DND-41 (cell line): ENCODE results near the gene ZBP1.

Source experiments
- EZH2 ChIP-seq: IDR thresholded peaks from 3 replicates; pipeline ENCODE4 v1.6.1; 2012; ENCODE audit warnings: borderline replicate concordance, low read depth, mild to moderate bottlenecking, moderate library complexity, low read length, inconsistent platforms; ENCODE audit not compliant: severe bottlenecking
- TF ChIP-seq, protein P1 (sequence below): IDR thresholded peaks from 2 replicates; pipeline ENCODE4 v1.5.1; 2012; ENCODE audit warnings: borderline replicate concordance, low read length, moderate library complexity, mild to moderate bottlenecking; ENCODE audit not compliant: poor library complexity, severe bottlenecking; ENCODE audit errors: extremely low read depth

DNA sequence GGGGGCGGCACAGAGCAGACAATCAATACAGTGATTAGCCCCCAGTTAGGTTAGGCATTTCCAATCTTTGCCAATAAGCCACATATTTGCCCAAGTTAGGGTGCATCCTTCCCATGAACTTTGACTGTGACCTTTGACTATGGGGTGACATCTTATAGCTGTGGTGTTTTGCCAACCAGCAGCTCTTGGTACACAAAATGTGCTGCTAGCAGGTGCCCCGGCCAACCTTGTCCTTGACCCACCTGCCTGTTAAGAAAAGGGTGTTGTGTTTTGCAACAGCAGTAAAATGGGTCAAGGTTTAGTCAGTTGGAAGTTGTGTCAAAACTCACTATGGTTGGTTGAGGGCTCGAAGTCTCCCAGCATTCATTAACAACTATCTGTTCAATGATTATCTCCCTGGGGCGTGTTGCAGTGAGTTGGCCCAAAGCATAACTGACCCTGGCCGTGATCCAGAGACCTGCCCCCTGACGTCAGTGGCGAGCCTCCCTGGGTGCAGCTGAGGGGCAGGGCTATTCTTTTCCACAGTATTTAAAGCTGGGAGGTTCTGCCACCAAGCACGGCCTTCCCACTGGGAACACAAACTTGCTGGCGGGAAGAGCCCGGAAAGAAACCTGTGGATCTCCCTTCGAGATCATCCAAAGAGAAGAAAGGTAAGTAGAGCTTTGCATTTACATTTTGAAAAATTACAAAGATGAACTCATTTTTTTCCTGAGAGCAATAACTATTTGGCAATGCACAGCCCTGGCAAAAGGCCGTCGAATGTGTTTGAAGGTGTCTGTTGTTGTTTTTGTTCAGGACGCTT, 59.5 kb downstream of the ZBP1 start, which contains the start of gene PCK1:
- TF ChIP-seq, protein P1, sequence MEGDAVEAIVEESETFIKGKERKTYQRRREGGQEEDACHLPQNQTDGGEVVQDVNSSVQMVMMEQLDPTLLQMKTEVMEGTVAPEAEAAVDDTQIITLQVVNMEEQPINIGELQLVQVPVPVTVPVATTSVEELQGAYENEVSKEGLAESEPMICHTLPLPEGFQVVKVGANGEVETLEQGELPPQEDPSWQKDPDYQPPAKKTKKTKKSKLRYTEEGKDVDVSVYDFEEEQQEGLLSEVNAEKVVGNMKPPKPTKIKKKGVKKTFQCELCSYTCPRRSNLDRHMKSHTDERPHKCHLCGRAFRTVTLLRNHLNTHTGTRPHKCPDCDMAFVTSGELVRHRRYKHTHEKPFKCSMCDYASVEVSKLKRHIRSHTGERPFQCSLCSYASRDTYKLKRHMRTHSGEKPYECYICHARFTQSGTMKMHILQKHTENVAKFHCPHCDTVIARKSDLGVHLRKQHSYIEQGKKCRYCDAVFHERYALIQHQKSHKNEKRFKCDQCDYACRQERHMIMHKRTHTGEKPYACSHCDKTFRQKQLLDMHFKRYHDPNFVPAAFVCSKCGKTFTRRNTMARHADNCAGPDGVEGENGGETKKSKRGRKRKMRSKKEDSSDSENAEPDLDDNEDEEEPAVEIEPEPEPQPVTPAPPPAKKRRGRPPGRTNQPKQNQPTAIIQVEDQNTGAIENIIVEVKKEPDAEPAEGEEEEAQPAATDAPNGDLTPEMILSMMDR, result no peak
- TF ChIP-seq EZH2, result no peak
